A549 (cell line): Measurements from ENCODE around the gene SLX9. TPM values are rescaled to one million over a fixed set of nuclear protein-coding genes. Genes with fewer than 3 reads are reported as not detected.
"Not testable (repeated sequence)": the region's sequence is repeated elsewhere in the genome, so short reads cannot be mapped to it uniquely, and the experiment has no call there.

Experiments
- ATAC-seq, 2 experiments: fragments of 200-7000 bp in 1 of 2; fragments of >200 bp in 1 of 2; cut with Nextera tagmentation in 1 of 2; cut with Tn5 transposase in 1 of 2; 3 replicates each; pipeline versions ENCODE4 v1.8.0 to v1.9.1; 2018 to 2020; ENCODE audit warnings: mild to moderate bottlenecking in 1 of 2, moderate library complexity in 1 of 2
- CTCF ChIA-PET: fragments of 300-600 bp; sonication (Branson Sonifier 250); formaldehyde crosslinking; extraction: SDS; loops from one replicate; lab custom pipeline; 2021; ENCODE audit warnings: antibody characterized with exemption, inconsistent platforms; lab: Yijun Ruan, JAX
- POLR2A ChIA-PET: fragments of 350-600 bp; formaldehyde crosslinking; extraction: SDS; loops from one replicate; lab custom pipeline; 2021; ENCODE audit warnings: antibody characterized with exemption, inconsistent platforms; lab: Yijun Ruan, JAX
- DNase-seq, 2 experiments: peaks; one replicate each; pipeline versions ENCODE4 v3.0.0 to v3.0.0-alpha.2; 2011 to 2016; ENCODE audit warnings: low read depth in 1 of 2, low spot score in 1 of 2
- FAIRE-seq: peaks from 2 replicates; lab custom pipeline; 2011; peaks lifted over from hg19 to GRCh38; lab: Jason Lieb, UNC
- H3K27ac ChIP-seq, 2 experiments: fragments of >200 bp; sonication (Bioruptor Twin); formaldehyde crosslinking; 3 replicates each; pipeline ENCODE4 v1.5.1; 2016 to 2017
- H3K4me1 ChIP-seq: fragments of >200 bp; sonication (Bioruptor Twin); formaldehyde crosslinking; 3 replicates; pipeline ENCODE4 v1.6.1; 2016
- H3K4me2 ChIP-seq: fragments of >200 bp; sonication (Bioruptor Twin); formaldehyde crosslinking; 3 replicates; pipeline ENCODE4 v1.6.1; 2016
- H3K4me3 ChIP-seq: fragments of >200 bp; sonication (Bioruptor Twin); formaldehyde crosslinking; 3 replicates; pipeline ENCODE4 v1.5.1; 2016
- H3K9me3 ChIP-seq: fragments of >200 bp; sonication (Bioruptor Twin); formaldehyde crosslinking; 3 replicates; pipeline ENCODE4 v1.6.1; 2016
- CBX8 ChIP-seq: fragments of 200-600 bp; sonication (generic); IDR thresholded peaks from 2 replicates; pipeline ENCODE4 v1.6.1; 2016
- EHMT2 ChIP-seq: fragments of 200-600 bp; sonication (generic); IDR thresholded peaks from 2 replicates; pipeline ENCODE4 v1.6.1; 2016; ENCODE audit warnings: antibody characterized with exemption, low read depth, mild to moderate bottlenecking, moderate library complexity
- FOSL2 ChIP-seq, 2 experiments: fragments of 450-650 bp in 1 of 2; fragments of >200 bp in 1 of 2; sonication (Bioruptor Twin) in 1 of 2; formaldehyde crosslinking; IDR thresholded peaks; 2 replicates each; pipeline versions ENCODE4 v1.5.0 to v1.6.1; 2016 to 2020; ENCODE audit warnings: mild to moderate bottlenecking in 1 of 2, moderate library complexity in 1 of 2
- FOXS1 ChIP-seq: fragments of 250-450 bp; sonication (Bioruptor Pico); IDR thresholded peaks from 2 replicates; pipeline ENCODE4 v1.5.0; 2020; ENCODE audit warnings: mild to moderate bottlenecking, moderate library complexity
- HOXA7 ChIP-seq: fragments of 250-450 bp; sonication (Bioruptor Pico); IDR thresholded peaks from 2 replicates; pipeline ENCODE4 v1.5.0; 2020; ENCODE audit warnings: mild to moderate bottlenecking, moderate library complexity
- JUN ChIP-seq, 2 experiments: fragments of >200 bp; sonication (Bioruptor Twin); formaldehyde crosslinking; IDR thresholded peaks; 2 replicates in 1 of 2; 3 replicates in 1 of 2; pipeline ENCODE4 v1.6.1; 2016 to 2017
- KDM1A ChIP-seq: fragments of 200-600 bp; sonication (generic); IDR thresholded peaks from 2 replicates; pipeline ENCODE4 v1.6.1; 2016; ENCODE audit warnings: low read depth, mild to moderate bottlenecking
- KDM5A ChIP-seq: fragments of 200-600 bp; sonication (generic); IDR thresholded peaks from 2 replicates; pipeline ENCODE4 v1.6.1; 2016; ENCODE audit warnings: antibody characterized with exemption, mild to moderate bottlenecking
- MAFK ChIP-seq: fragments of 450-650 bp; IDR thresholded peaks from 2 replicates; pipeline ENCODE4 v1.6.1; 2014; ENCODE audit not compliant: partially characterized antibody
- MAZ ChIP-seq: fragments of 150-350 bp; IDR thresholded peaks from 2 replicates; pipeline ENCODE4 v1.6.1; 2014; ENCODE audit warnings: antibody characterized with exemption, low read depth, low read length, borderline replicate concordance
- POLR2A ChIP-seq: IDR thresholded peaks from 2 replicates; pipeline ENCODE4 v1.6.1; 2012; ENCODE audit warnings: mild to moderate bottlenecking, low read length
- POLR2AphosphoS2 ChIP-seq: conservative IDR thresholded peaks from 2 replicates; pipeline ENCODE4 v1.6.1; 2012; ENCODE audit warnings: low read length, improper control_type of control experiment, inconsistent platforms
- RAD21 ChIP-seq, 2 experiments: fragments of >200 bp in 1 of 2; sonication (Bioruptor Twin) in 1 of 2; formaldehyde crosslinking in 1 of 2; IDR thresholded peaks in 1 of 2; conservative IDR thresholded peaks in 1 of 2; 2 replicates in 1 of 2; 3 replicates in 1 of 2; pipeline ENCODE4 v1.6.1; 2012 to 2018; ENCODE audit warnings: inconsistent platforms in 1 of 2
- RCOR1 ChIP-seq: fragments of 150-350 bp; IDR thresholded peaks from 2 replicates; pipeline ENCODE4 v1.6.1; 2014; ENCODE audit warnings: antibody characterized with exemption, low read length, low read depth
- RFX5 ChIP-seq: fragments of 450-650 bp; IDR thresholded peaks from 2 replicates; pipeline ENCODE4 v1.7.1; 2014; ENCODE audit warnings: antibody characterized with exemption, mild to moderate bottlenecking, moderate library complexity
- TFCP2L1 ChIP-seq: fragments of 250-450 bp; sonication (Bioruptor Pico); IDR thresholded peaks from 2 replicates; pipeline ENCODE4 v1.5.0; 2021; ENCODE audit warnings: mild to moderate bottlenecking
- ZFP36 ChIP-seq: fragments of 450-650 bp; IDR thresholded peaks from 2 replicates; pipeline ENCODE4 v1.6.1; 2014; ENCODE audit warnings: borderline replicate concordance; ENCODE audit not compliant: partially characterized antibody
- ZSCAN20 ChIP-seq: fragments of 250-450 bp; sonication (Bioruptor Pico); IDR thresholded peaks from 2 replicates; pipeline ENCODE4 v1.8.0; 2022; ENCODE audit warnings: mild to moderate bottlenecking, moderate library complexity
- WGBS: methylation state at CpG from one replicate; pipeline ENCODE4 v1.1.6; 2017; ENCODE audit errors: missing lambda C conversion rate; 5-methylcytosine and 5-hydroxymethylcytosine counted together
- polyA plus RNA-seq, 4 experiments: library from polyadenylated mRNA; depleted of rRNA in 3 of 4; stranded (reverse); fragments of >200 nt; fragmentation: RNase III in 1 of 4; extraction: RNeasy Plus Mini Kit Qiagen cat#74134 plus additional on column Dnase treatment in 1 of 4; gene quantifications; 2 replicates in 3 of 4; 3 replicates in 1 of 4; pipeline ENCODE4 v1.2.3, GENCODE V29; 2011 to 2017
- TF ChIP-seq, protein P1 (sequence below): fragments of 250-450 bp; sonication (Bioruptor Pico); IDR thresholded peaks from 2 replicates; pipeline ENCODE4 v1.5.0; 2021; ENCODE audit warnings: mild to moderate bottlenecking, moderate library complexity, borderline replicate concordance
- TF ChIP-seq, protein P2 (sequence below): fragments of 250-450 bp; sonication (Bioruptor Pico); IDR thresholded peaks from 2 replicates; pipeline ENCODE4 v1.5.0; 2020; ENCODE audit warnings: low read depth, mild to moderate bottlenecking, moderate library complexity

SLX9 gene
- polyA plus RNA-seq, 2 of the 4 experiments (the other 2 are of a cell fraction) = 26.9 to 40.6 TPM

DNA sequence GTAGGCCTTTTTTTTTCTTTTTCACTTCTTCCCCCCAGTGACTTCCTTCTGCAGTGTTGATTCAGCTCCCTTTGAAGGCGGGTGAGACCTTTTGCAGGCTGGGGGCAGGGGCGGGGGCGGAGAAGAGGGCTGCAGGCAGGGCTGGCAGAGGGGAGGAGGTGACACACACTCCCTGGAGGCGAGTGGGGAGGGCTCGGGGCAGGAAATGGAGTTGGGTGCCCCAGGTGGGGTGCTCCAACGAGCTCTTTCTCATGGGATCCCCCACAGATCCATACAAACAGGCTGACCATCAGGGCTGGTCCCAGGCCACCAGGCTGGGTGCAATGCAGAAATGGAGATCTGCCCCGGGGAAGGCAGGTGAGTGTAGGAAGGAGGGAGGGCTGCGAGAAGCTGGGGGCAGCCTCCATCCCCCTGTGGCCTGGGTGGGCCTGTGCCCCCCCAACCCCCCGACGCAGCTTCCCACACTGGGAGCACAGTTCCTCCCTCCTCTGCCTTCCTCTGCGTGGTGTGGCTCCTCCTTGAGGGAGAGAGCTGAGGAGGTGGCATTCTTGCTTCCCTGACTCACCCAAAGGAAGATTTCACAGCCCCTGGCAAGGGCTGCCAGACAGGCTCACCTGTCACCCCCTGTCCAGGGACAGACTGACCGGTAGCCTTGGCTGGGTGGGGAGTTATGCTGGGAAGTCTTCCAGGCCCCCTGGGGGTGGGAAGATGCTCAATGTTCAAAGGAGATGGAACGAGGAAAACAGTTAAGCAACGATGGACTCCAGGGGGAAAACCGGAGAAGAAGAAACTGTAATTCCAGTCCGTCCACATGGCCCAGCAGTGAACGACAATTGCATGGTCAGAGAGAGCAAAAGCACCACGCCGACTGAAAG is 12.0 kb upstream of the SLX9 start (continued):
- TF ChIP-seq, protein P1, sequence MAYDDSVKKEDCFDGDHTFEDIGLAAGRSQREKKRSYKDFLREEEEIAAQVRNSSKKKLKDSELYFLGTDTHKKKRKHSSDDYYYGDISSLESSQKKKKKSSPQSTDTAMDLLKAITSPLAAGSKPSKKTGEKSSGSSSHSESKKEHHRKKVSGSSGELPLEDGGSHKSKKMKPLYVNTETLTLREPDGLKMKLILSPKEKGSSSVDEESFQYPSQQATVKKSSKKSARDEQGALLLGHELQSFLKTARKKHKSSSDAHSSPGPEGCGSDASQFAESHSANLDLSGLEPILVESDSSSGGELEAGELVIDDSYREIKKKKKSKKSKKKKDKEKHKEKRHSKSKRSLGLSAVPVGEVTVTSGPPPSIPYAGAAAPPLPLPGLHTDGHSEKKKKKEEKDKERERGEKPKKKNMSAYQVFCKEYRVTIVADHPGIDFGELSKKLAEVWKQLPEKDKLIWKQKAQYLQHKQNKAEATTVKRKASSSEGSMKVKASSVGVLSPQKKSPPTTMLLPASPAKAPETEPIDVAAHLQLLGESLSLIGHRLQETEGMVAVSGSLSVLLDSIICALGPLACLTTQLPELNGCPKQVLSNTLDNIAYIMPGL (CRISPR knock-in tag) = no peak
- no peak for TF ChIP-seq KDM1A
- TF ChIP-seq MAFK = no peak
- TF ChIP-seq POLR2A = no peak
- no peak for TF ChIP-seq ZFP36
- TF ChIP-seq JUN (IDR thresholded peaks at IDR 0.05) = peak; percentile 54 to 58; a peak in 4 of 5 replicates
- no peak for TF ChIP-seq RCOR1
- TF ChIP-seq MAZ = no peak
- no peak for TF ChIP-seq EHMT2
- no peak for TF ChIP-seq POLR2AphosphoS2

DNA sequence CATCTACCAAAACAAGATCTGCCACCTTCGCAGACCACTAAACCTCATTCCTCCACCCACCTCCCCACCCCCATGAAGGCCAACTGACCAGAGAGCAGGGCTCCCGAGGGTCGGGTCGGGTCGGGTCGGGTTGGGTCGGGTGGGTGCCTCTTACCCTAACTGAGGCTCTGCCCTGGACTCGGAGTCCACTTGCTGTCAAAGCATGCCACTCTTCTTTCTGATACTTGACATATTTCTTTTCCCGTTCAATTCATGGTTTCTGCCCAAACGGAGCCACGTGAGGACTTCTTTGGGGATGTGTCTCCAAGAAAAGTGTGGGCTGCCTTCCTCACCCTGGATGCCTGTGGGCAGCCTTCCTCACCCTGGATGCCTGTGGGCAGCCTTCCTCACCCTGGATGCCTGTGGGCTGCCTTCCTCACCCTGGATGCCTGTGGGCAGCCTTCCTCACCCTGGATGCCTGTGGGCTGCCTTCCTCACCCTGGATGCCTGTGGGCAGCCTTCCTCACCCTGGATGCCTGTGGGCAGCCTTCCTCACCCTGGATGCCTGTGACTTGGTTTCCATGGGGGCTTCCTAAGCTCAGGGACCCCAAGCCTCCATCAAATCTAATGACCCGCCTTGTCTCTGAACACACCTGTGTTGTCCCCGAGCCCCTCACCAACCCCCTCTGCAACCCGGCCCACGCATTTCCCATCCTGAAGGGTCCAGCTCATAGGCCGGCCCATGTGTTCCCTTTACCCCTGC is 11.2 kb upstream of the SLX9 start:
- peaks cover 45% of the 10 kb centered on the region for H3K4me1 ChIP-seq
- CTCF ChIA-PET = interaction anchor here (0.6 to 3.2 kb wide), 12 partner anchors 11 to 199 kb away, joined by 3 to 13 read pairs (median 4); partner anchors contain the start of genes PTTG1IP and SLX9
- POLR2A ChIA-PET = interaction anchor here (1.5 to 3.4 kb wide), 3 partner anchors 11 to 56 kb away, joined by 3 to 28 read pairs (median 9); partner anchors contain the start of genes PTTG1IP and SLX9
- H3K4me3 ChIP-seq, H3K9me3 ChIP-seq, ATAC-seq, FAIRE-seq, DNase-seq: not testable (repeated sequence)
- H3K4me2 ChIP-seq = peak overlapping the region; percentile 99
- peak overlapping the region; percentile 96 to 98 for H3K27ac ChIP-seq
- WGBS = 64% methylated on average over 14 of the region's 16 CpGs

DNA sequence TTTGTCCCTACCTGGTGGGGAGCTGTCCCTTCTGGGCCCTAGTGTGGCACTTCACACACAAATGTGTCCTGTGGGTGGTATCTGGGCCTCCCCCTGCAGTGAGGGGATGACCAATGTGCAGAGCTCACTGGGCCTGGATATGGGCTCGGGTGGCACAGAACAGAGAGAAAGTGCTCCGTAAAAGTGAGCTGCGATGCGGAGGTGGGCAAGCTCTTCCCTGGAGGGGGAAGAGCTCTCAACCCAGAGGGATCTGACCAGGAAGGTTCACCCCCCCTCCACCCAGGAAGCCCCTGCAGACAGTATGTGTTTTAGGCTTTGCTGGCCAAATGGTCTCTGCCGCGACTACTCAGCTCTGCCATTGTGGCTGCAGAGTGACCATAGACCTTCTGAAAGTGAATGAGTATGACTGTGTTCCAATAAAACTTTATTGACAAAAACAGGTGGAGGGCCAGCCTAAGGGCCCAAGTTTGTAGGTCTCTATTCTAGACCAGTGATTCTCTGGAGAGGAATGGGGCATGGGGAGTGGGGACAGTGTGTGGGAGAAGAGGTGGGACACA is 10.5 kb upstream of the SLX9 start:
- Histone ChIP-seq H3K9me3 (no peaks in the 10 kb centered on the region), H3K4me3 (no peak overlapping the region), H3K4me1 (peaks cover 45% of the 10 kb centered on the region), H3K4me2 (no peak overlapping the region), H3K27ac (peak overlapping the region; percentile 96 to 98)
- 100% methylated on average over 6 of the region's 6 CpGs for WGBS
- FAIRE-seq (no peak), ATAC-seq (no peak), DNase-seq (no peak)
- ChIA-PET POLR2A (interaction anchor here (3.4 kb wide), 1 partner anchor 56 kb away, joined by 28 read pairs; the partner anchor contains the start of gene PTTG1IP), CTCF (interaction anchor here (0.6 to 3.2 kb wide), 7 partner anchors 10 to 236 kb away, joined by 3 to 13 read pairs (median 4); partner anchors contain the start of gene SLX9)
- TF ChIP-seq, protein P2, sequence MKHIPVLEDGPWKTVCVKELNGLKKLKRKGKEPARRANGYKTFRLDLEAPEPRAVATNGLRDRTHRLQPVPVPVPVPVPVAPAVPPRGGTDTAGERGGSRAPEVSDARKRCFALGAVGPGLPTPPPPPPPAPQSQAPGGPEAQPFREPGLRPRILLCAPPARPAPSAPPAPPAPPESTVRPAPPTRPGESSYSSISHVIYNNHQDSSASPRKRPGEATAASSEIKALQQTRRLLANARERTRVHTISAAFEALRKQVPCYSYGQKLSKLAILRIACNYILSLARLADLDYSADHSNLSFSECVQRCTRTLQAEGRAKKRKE (CRISPR knock-in tag) = no peak

DNA sequence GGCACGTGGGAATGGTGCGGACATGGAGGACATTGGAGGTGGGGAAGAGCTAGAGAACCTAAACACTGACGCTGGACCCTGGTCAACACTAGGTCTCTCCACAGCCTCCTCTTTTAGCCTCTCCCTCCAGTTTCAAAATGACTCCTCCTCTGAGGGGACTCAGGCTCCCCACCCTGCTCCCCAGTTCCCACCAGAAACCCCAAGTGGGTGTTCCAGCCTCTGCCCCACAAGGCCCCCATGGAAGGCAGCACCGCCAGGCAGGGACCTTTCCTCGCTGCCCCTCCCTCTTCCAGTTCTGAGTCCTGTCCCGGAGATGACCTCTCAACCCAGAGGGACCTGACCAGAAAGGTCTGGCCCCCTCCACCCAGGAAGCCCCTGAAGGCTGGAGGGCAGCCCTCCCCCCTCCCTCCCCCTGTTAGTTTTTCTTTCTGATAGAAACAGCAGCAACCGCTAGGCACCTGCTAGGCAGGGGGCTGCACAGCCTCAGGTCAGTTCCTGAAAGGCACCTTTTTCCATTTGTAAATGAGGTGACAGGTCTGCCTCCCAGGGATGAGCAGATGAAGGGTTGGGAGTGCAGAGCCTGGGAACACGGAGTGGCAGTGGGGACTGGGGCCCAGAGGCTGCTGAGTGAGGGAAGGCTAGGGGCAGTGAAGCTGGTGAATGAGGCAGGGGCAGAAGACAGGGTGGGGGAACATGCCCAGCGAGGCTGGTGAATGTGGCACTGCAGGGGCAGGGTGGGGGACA is 9.9 kb upstream of the SLX9 start:
- WGBS = 84% methylated on average over 9 of the region's 9 CpGs
- no peak overlapping the region for H3K4me3 ChIP-seq
- no peak for FAIRE-seq
- H3K27ac ChIP-seq = peak overlapping the region; percentile 96 to 98; a peak in 5 of 6 replicates
- no peak overlapping the region for H3K4me2 ChIP-seq
- no peak for ATAC-seq
- POLR2A ChIA-PET = no interaction called here
- CTCF ChIA-PET = interaction anchor here (0.6 to 1.5 kb wide), 5 partner anchors 9 to 235 kb away, joined by 3 to 7 read pairs (median 4); partner anchors contain the start of gene SLX9
- DNase-seq = no peak
- H3K4me1 ChIP-seq = peaks cover 43% of the 10 kb centered on the region
- H3K9me3 ChIP-seq = no peaks in the 10 kb centered on the region
- TF ChIP-seq TFCP2L1 (CRISPR knock-in tag) (no peak), HOXA7 (CRISPR knock-in tag) (no peak), MAZ (no peak), FOSL2 (IDR thresholded peaks at IDR 0.05) (no peak), FOSL2 (CRISPR knock-in tag; IDR thresholded peaks at IDR 0.05) (no peak), ZSCAN20 (no peak), RAD21 (conservative IDR thresholded peaks at IDR 0.05 in 1 of 2, IDR thresholded peaks at IDR 0.05 in 1 of 2) (no peak), MAFK (no peak), FOXS1 (CRISPR knock-in tag) (no peak), CBX8 (no peak), RFX5 (no peak), KDM5A (no peak)
- TF ChIP-seq, protein P1 (CRISPR knock-in tag) = no peak
